Sigmoid colon (tissue), 7 donors: ENCODE results near the gene GIT2. TPM values are rescaled to one million over a fixed set of nuclear protein-coding genes. Genes with fewer than 3 reads are reported as not detected.

Experiments used
- DNase-seq: peaks from one replicate; pipeline ENCODE4 v3.0.0-alpha.2; 2019
- H3K27ac ChIP-seq, 4 donors: fragments of 200-600 bp; sonication (generic); one replicate each; pipeline ENCODE4 v1.5.1; 2016 to 2019; ENCODE audit warnings: mild to moderate bottlenecking in 1 of 4
- H3K27me3 ChIP-seq, 3 donors: fragments of 200-600 bp; sonication (generic); one replicate each; pipeline ENCODE4 v1.5.1; 2019; ENCODE audit warnings: mild to moderate bottlenecking in 1 of 3
- H3K36me3 ChIP-seq, 4 donors: fragments of 200-600 bp; sonication (generic); one replicate each; pipeline ENCODE4 v1.5.1; 2016 to 2019
- H3K4me1 ChIP-seq, 4 donors: fragments of 200-600 bp; sonication (generic); one replicate each; pipeline ENCODE4 v1.5.1; 2017 to 2019
- H3K4me3 ChIP-seq, 4 donors: fragments of 200-600 bp; sonication (generic); one replicate each; pipeline ENCODE4 v1.5.1; 2017 to 2019; ENCODE audit warnings: mild to moderate bottlenecking in 2 of 4, moderate library complexity in 1 of 4
- H3K9me3 ChIP-seq, 4 donors: fragments of 200-600 bp in 3 of 4; sonication (generic) in 3 of 4; one replicate each; pipeline versions ENCODE4 v1.5.1 to v1.6.1; 2013 to 2019
- CTCF ChIP-seq, 4 experiments: fragments of 450-650 bp in 3 of 4; fragments of 200-600 bp in 1 of 4; IDR thresholded peaks; one replicate each; pipeline ENCODE4 v1.5.1; 2016 to 2019; ENCODE audit warnings: antibody characterized with exemption in 4 of 4, mild to moderate bottlenecking in 3 of 4, moderate library complexity in 2 of 4
- EP300 ChIP-seq, 4 donors: sonication (generic); formaldehyde crosslinking; IDR thresholded peaks; one replicate each; pipeline ENCODE4 v1.6.1; 2017; ENCODE audit warnings: antibody characterized with exemption in 4 of 4
- POLR2A ChIP-seq, 2 donors: fragments of 450-650 bp; IDR thresholded peaks; one replicate each; pipeline ENCODE4 v1.6.1; 2016; ENCODE audit warnings: antibody characterized with exemption in 2 of 2, mild to moderate bottlenecking in 2 of 2, moderate library complexity in 2 of 2
- POLR2AphosphoS5 ChIP-seq, 4 donors: sonication (generic); formaldehyde crosslinking; IDR thresholded peaks; one replicate each; pipeline ENCODE4 v1.6.1; 2017; ENCODE audit warnings: antibody characterized with exemption in 4 of 4
- WGBS, 2 donors: extraction: QIAGEN DNeasy Blood & Tissue Kit; methylation state at CpG; one replicate each; pipeline ENCODE4 v1.1.7; 2013; 5-methylcytosine and 5-hydroxymethylcytosine counted together
- intact Hi-C: fragments of 100-400 bp; cut with DNase I; formaldehyde crosslinking; loops from one replicate; pipeline ENCODE4 v1.15.1; 2023
- polyA plus RNA-seq, 3 donors: library from polyadenylated mRNA; stranded (reverse); fragments of 200-250 nt; gene quantifications; one replicate each; pipeline ENCODE4 v1.2.3, GENCODE V29; 2013
- total RNA-seq, 4 donors: library from RNA; depleted of rRNA; stranded (reverse); fragments of >200 nt; gene quantifications; one replicate each; pipeline ENCODE4 v1.1.0, GENCODE V29; 2016
- donor health status: healthy with polysubstance abuse.
- donor health status: Bipolar disorder and iron deficiency.
- donor health status: healthy.

The GIT2 gene
- total and polyA plus RNA-seq, 7 donors: 6.0 to 54.6 (median 26.7) TPM

- no peak overlapping the region for H3K4me3 ChIP-seq
- intact Hi-C loops: no loop called here
- DNase-seq: no peak
- WGBS, 2 donors: 29 to 65% methylated on average over 4 of the region's 4 CpGs
- peaks cover 3 to 92% (median 40%) of the 10 kb centered on the region in 4 donors for H3K36me3 ChIP-seq
- no peak for TF ChIP-seq POLR2AphosphoS5 (IDR thresholded peaks at IDR 0.05)
- no peak for TF ChIP-seq POLR2A (IDR thresholded peaks at IDR 0.05)
- TF ChIP-seq CTCF (IDR thresholded peaks at IDR 0.05): no peak
- TF ChIP-seq EP300 (IDR thresholded peaks at IDR 0.05): no peak
- H3K27me3 ChIP-seq: no peaks in the 10 kb centered on the region
- no peaks in the 10 kb centered on the region for H3K9me3 ChIP-seq
- no peaks in the 10 kb centered on the region for H3K4me1 ChIP-seq
- H3K27ac ChIP-seq: peak overlapping the region in 1 of 4 donors; percentile 7
These were observed 32.3 kb downstream of the GIT2 start for GRCh38 chr12:109963743-109964429.

- WGBS, 2 donors: 67 to 93% methylated on average over 1 of the region's 1 CpG
- Histone ChIP-seq H3K27me3 (no peaks in the 10 kb centered on the region), H3K9me3 (no peaks in the 10 kb centered on the region), H3K4me3 (no peak overlapping the region), H3K27ac (peak overlapping the region in 1 of 4 donors; percentile 7), H3K36me3 (peaks cover 3 to 92% (median 42%) of the 10 kb centered on the region in 4 donors), H3K4me1 (no peaks in the 10 kb centered on the region)
- no peak for TF ChIP-seq POLR2A (IDR thresholded peaks at IDR 0.05)
- no peak for TF ChIP-seq CTCF (IDR thresholded peaks at IDR 0.05)
- TF ChIP-seq POLR2AphosphoS5 (IDR thresholded peaks at IDR 0.05): no peak
- no peak for TF ChIP-seq EP300 (IDR thresholded peaks at IDR 0.05)
- no peak for DNase-seq
- intact Hi-C loops: no loop called here
These were observed 32.8 kb downstream of the GIT2 start for GRCh38 chr12:109963330-109963729.

- no peaks in the 10 kb centered on the region for H3K27me3 ChIP-seq
- TF ChIP-seq POLR2AphosphoS5 (IDR thresholded peaks at IDR 0.05) (no peak), POLR2A (IDR thresholded peaks at IDR 0.05) (no peak), EP300 (IDR thresholded peaks at IDR 0.05) (no peak), CTCF (IDR thresholded peaks at IDR 0.05) (no peak)
- H3K36me3 ChIP-seq: peaks cover 3 to 92% (median 42%) of the 10 kb centered on the region in 4 donors
- H3K27ac ChIP-seq: no peak overlapping the region
- H3K9me3 ChIP-seq: no peaks in the 10 kb centered on the region
- DNase-seq: no peak
- intact Hi-C loops: no loop called here
- H3K4me3 ChIP-seq: no peak overlapping the region
- 67 to 76% methylated on average over 3 of the region's 3 CpGs for WGBS, 2 donors
- no peaks in the 10 kb centered on the region for H3K4me1 ChIP-seq
These were observed 33.8 kb downstream of the GIT2 start for GRCh38 chr12:109962398-109962797.

- Histone ChIP-seq H3K9me3 (no peaks in the 10 kb centered on the region), H3K36me3 (peaks cover 3 to 91% (median 35%) of the 10 kb centered on the region in 4 donors), H3K4me1 (no peaks in the 10 kb centered on the region), H3K27ac (no peak overlapping the region), H3K4me3 (no peak overlapping the region), H3K27me3 (no peaks in the 10 kb centered on the region)
- TF ChIP-seq POLR2AphosphoS5 (IDR thresholded peaks at IDR 0.05): no peak
- no peak for TF ChIP-seq EP300 (IDR thresholded peaks at IDR 0.05)
- TF ChIP-seq POLR2A (IDR thresholded peaks at IDR 0.05): no peak
- TF ChIP-seq CTCF (IDR thresholded peaks at IDR 0.05): no peak
- DNase-seq: no peak
- 64 to 79% methylated on average over 6 of the region's 6 CpGs for WGBS, 2 donors
- intact Hi-C loops: no loop called here
These were observed 34.6 kb downstream of the GIT2 start for GRCh38 chr12:109961612-109962011.
